ENCODE measurements around the gene G3BP1. TPM values are rescaled to one million over a fixed set of nuclear protein-coding genes. Genes with fewer than 3 reads are reported as not detected.
"Not testable (repeated sequence)": the region's sequence is repeated elsewhere in the genome, so short reads cannot be mapped to it uniquely, and the experiment has no call there.

Gene G3BP1
- total RNA-seq, 4 donors from 2014 or later = 72.1 to 240 (median 168) TPM

DNA sequence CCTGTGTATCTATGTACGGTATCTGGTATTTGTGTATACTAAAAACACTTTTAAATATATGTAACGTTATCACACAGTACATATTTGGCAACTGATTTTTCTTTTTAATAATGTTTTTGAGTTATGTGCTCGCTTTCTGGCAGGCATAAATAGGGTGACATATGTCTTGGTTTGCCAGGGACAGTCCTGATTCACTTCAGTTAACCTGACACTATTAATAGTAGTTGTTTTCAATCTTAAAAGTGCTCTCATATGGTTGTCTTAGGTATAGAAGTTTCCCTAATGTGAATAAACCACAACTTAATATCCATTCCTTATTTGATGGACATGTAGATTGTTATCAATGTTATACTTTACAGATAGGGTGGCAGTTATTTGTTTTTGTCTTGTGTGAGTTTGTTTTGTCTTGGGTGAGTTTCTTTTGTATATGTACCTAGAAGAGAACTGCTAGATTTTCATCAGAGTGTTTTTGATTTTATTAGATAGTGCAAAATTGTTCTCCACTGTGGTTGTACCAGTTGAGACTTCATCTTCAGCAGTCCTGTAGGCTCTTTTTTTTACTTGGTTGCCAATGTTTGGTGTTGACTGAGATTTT lies 7.9 kb downstream of the G3BP1 start:
- Histone ChIP-seq H3K27ac (no peak overlapping the region), H3K9me3 (no peaks in the 10 kb centered on the region), H3K27me3 (no peaks in the 10 kb centered on the region), H3K4me3 (no peak overlapping the region), H3K36me3 (no peaks in the 10 kb centered on the region), H3K4me1 (peaks cover 0 to 19% of the 10 kb centered on the region in 2 donors)
- no peak for DNase-seq
- TF ChIP-seq POLR2A (IDR thresholded peaks at IDR 0.05) = no peak
- TF ChIP-seq, protein P1, sequence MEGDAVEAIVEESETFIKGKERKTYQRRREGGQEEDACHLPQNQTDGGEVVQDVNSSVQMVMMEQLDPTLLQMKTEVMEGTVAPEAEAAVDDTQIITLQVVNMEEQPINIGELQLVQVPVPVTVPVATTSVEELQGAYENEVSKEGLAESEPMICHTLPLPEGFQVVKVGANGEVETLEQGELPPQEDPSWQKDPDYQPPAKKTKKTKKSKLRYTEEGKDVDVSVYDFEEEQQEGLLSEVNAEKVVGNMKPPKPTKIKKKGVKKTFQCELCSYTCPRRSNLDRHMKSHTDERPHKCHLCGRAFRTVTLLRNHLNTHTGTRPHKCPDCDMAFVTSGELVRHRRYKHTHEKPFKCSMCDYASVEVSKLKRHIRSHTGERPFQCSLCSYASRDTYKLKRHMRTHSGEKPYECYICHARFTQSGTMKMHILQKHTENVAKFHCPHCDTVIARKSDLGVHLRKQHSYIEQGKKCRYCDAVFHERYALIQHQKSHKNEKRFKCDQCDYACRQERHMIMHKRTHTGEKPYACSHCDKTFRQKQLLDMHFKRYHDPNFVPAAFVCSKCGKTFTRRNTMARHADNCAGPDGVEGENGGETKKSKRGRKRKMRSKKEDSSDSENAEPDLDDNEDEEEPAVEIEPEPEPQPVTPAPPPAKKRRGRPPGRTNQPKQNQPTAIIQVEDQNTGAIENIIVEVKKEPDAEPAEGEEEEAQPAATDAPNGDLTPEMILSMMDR (IDR thresholded peaks at IDR 0.05) = no peak
- intact Hi-C loops (cut with DNase I; ENCODE audit: low total_unique reads) = no loop called here

DNA sequence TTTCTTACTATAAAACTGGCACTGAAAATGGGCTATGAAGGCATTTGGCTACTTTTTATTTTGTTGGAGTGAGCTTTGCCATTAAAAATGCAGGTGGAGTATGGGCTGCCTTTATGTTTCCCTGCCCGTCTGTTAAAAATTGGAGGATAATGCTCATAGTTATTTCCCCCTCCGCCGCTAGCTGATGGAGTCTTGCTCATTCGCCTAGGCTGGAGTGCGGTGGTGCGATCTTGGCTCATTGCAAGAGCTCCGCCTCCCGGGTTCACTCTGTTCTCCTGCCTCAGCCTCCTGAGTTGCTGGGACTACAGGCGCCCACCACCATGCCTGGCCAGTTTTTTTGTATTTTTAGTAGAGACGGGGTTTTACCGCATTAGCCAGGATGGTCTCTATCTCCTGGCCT lies 8.6 kb downstream of the G3BP1 start:
- TF ChIP-seq, protein P1 (IDR thresholded peaks at IDR 0.05) = no peak
- TF ChIP-seq POLR2A (IDR thresholded peaks at IDR 0.05) = no peak
- no peak for DNase-seq
- Histone ChIP-seq H3K27me3 (no peaks in the 10 kb centered on the region), H3K4me3 (no peak overlapping the region), H3K9me3 (no peaks in the 10 kb centered on the region), H3K27ac (no peak overlapping the region), H3K36me3 (no peaks in the 10 kb centered on the region), H3K4me1 (peaks cover 0 to 20% of the 10 kb centered on the region in 2 donors)
- intact Hi-C loops (cut with DNase I; ENCODE audit: low total_unique reads) = no loop called here

- Histone ChIP-seq H3K9me3 (no peaks in the 10 kb centered on the region), H3K4me3 (no peak overlapping the region), H3K27me3 (no peaks in the 10 kb centered on the region), H3K4me1 (peaks cover 0 to 21% of the 10 kb centered on the region in 2 donors), H3K36me3 (no peaks in the 10 kb centered on the region), H3K27ac (no peak overlapping the region)
- TF ChIP-seq, protein P1 (IDR thresholded peaks at IDR 0.05) = no peak
- no peak for TF ChIP-seq POLR2A (IDR thresholded peaks at IDR 0.05)
- intact Hi-C loops (cut with DNase I; ENCODE audit: low total_unique reads) = no loop called here
- no peak for DNase-seq
Observed at GRCh38 chr5:151781201-151781600, 9.4 kb downstream of the G3BP1 start.

GRCh38 chr5:151783664-151784063 lies 11.9 kb downstream of the G3BP1 start:
- peaks cover 0 to 21% of the 10 kb centered on the region in 2 donors for H3K4me1 ChIP-seq
- intact Hi-C loops (cut with DNase I; ENCODE audit: low total_unique reads); H3K27me3 ChIP-seq; H3K9me3 ChIP-seq; H3K27ac ChIP-seq; DNase-seq; H3K4me3 ChIP-seq; H3K36me3 ChIP-seq: not testable (repeated sequence)

DNA sequence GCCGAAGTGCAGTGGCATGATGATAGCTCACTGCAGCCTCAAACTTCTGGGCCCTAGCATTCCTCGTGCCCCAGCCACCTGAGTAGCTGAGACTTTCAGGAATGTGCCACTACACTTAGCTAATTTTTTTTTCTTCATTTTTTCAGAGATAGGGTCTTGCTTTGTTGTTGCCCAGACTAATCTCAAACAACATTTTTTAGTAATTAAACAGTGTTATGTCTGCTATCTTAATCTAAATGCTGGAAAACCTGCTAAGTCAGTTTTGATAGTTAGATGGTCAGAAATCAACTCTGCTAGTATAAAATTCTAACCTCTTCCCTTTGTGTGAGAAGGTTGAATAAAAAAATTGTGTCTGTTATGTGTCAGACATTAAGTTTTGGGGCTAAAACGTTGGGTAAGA lies 12.4 kb downstream of the G3BP1 start:
- H3K4me1 ChIP-seq = peaks cover 0 to 21% of the 10 kb centered on the region in 2 donors
- DNase-seq = no peak
- intact Hi-C loops (cut with DNase I; ENCODE audit: low total_unique reads) = no loop called here

More for the DNA sequence above, 12.4 kb downstream of the G3BP1 start:
- H3K9me3 ChIP-seq = no peaks in the 10 kb centered on the region
- TF ChIP-seq POLR2A (IDR thresholded peaks at IDR 0.05) = no peak
- TF ChIP-seq, protein P1 (IDR thresholded peaks at IDR 0.05) = no peak
- H3K27me3 ChIP-seq = no peaks in the 10 kb centered on the region
- no peak overlapping the region for H3K27ac ChIP-seq
- H3K36me3 ChIP-seq = no peaks in the 10 kb centered on the region
- no peak overlapping the region for H3K4me3 ChIP-seq

Measured in uterus (tissue), 4 donors.